22Rv1 (cell line): ENCODE measurements around the gene SPEG.
"Not testable (repeated sequence)": the region's sequence is repeated elsewhere in the genome, so short reads cannot be mapped to it uniquely, and the experiment has no call there.

Experiments used
- H3K27ac ChIP-seq: fragments of 450-650 bp; 2 replicates; pipeline ENCODE4 v1.5.1; 2017
- CTCF ChIP-seq: fragments of 450-650 bp; IDR thresholded peaks from 2 replicates; pipeline ENCODE4 v1.5.1; 2017; ENCODE audit warnings: mild to moderate bottlenecking
- ZFX ChIP-seq: fragments of 450-650 bp; IDR thresholded peaks from 2 replicates; pipeline ENCODE4 v1.6.1; 2017; ENCODE audit warnings: antibody characterized with exemption, borderline replicate concordance

The SPEG gene

GRCh38 chr2:219388907-219389156, 45.8 kb upstream of the SPEG start:
- TF ChIP-seq CTCF (no peak), ZFX (no peak)
- H3K27ac ChIP-seq, result peak overlapping the region; percentile 54

DNA sequence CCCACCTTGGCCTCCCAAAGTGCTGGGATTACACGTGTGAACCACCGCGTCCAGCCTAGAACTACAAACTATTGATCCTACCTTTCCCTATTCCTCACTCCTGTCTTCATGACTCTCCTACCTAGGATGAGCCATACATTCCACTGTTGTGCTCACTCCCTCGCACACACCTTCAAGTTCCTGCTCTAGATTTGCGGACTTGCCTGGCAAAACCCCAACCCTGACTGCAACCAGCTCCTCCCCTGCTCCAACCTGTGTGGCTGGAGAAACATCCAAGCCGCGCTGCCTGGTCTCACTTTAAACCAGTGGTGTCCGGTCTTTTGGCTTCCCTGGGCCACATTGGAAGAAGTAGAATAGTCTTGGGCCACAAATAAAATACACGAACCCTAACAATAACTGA, 41.9 kb upstream of the SPEG start:
- no peak overlapping the region for H3K27ac ChIP-seq
- TF ChIP-seq ZFX (no peak), CTCF (no peak)

- not testable (repeated sequence) for H3K27ac ChIP-seq
Observed at GRCh38 chr2:219395056-219395455, 39.6 kb upstream of the SPEG start.

DNA sequence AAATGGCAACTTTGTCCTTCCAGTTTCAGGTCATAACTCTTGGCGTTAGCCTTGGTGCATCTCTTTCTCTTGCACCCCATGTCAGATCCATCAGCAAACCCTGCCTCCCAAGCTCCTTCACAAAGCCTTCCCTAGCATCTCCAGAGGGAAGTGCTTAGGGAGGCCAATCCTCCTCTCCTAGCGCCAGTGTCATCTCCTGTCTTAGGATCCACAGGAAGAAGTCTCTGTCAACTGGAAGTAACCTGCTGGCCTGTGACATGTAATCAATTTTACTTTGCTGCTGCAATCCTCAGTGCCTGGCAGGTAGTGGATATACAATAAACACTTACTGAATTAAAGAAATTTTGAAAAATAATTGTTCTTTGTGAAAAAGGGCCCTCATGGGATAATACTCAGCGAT, 39.0 kb upstream of the SPEG start:
- TF ChIP-seq ZFX, result no peak
- TF ChIP-seq CTCF, result no peak
- H3K27ac ChIP-seq, result no peak overlapping the region

GRCh38 chr2:219396863-219397457, 37.7 kb upstream of the SPEG start:
- TF ChIP-seq CTCF (no peak), ZFX (no peak)
- H3K27ac ChIP-seq, result no peak overlapping the region

DNA sequence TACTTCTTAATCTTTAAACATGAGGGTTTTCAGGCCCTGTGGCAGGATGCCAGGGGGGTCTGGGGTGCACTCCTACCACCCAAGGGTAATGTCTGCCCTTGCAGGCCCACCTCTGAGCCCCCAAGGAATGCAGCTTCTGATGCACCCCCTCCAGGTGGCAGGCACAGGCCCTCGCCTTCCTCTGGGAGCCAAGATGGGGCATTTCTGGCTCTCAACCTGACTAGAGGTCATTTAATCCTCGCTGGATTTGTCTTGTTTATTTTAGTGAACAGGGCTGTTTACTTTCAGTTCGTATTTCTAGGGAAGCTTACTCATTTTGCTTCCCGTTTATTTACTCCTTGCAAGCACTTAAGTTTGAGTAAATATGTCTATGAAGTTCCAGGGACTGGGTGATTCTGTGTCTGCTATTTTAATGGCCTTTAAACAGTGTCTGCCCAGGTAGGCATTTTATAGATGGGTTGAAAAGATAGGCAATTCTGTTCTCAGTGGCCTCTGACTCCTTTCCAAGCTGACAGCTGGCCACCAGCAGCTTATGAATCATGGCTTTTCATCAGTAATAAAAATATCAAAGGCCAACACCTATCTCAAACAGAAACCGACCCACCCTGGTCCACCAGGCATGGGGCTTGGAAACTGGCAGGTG, 35.8 kb upstream of the SPEG start:
- TF ChIP-seq CTCF, result no peak
- no peak for TF ChIP-seq ZFX
- peak overlapping the region; percentile 44 for H3K27ac ChIP-seq

GRCh38 chr2:219399716-219400478, 34.7 kb upstream of the SPEG start:
- TF ChIP-seq ZFX, result no peak
- no peak for TF ChIP-seq CTCF
- peak overlapping the region; percentile 44 for H3K27ac ChIP-seq

DNA sequence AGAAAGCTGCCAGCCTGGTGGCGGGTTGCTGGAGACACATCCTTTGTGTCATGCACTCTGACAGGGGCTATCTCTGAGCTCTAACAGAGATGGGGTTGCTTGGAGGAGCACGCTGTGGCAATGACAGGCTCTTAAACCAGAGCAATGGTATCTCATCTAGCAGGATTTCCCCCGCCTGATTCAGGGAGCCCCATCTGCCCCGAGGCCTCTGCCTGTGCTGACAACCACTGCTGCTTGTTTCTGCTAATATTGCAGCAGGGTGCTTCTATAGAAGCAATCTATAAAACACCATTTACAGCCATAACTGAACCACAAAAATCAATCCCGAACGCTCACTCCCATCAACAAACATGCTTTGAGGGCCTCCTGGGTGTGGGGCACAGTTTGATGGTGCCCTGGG, 34.1 kb upstream of the SPEG start:
- H3K27ac ChIP-seq, result no peak overlapping the region
- TF ChIP-seq ZFX, result no peak
- no peak for TF ChIP-seq CTCF
